SK-N-SH (cell line): ENCODE results near the gene TTC7B. TPM values are rescaled to one million over a fixed set of nuclear protein-coding genes. Genes with fewer than 3 reads are reported as not detected.

Source experiments
- CTCF ChIA-PET: fragments of 300-600, 350-600 bp; formaldehyde crosslinking; extraction: SDS; loops from one replicate; lab custom pipeline; 2021; lab: Yijun Ruan, JAX
- POLR2A ChIA-PET: fragments of 350-600 bp; sonication (Branson Sonifier 250); formaldehyde crosslinking; extraction: SDS; loops from one replicate; lab custom pipeline; 2020; ENCODE audit warnings: antibody characterized with exemption, inconsistent platforms; lab: Yijun Ruan, JAX
- DNase-seq: peaks from one replicate; pipeline ENCODE4 v3.0.0; 2012
- H2AFZ ChIP-seq: fragments of 200-600 bp; sonication (generic); 2 replicates; pipeline ENCODE4 v1.8.1; 2016; ENCODE audit warnings: antibody characterized with exemption, mild to moderate bottlenecking, low read depth
- H3F3A ChIP-seq: fragments of 200-600 bp; sonication (generic); replicated peaks from 2 replicates; pipeline ENCODE3; 2016; ENCODE audit warnings: antibody characterized with exemption, mild to moderate bottlenecking; ENCODE audit not compliant: insufficient read depth
- H3K27ac ChIP-seq, 2 experiments: fragments of 200-500 bp in 1 of 2; fragments of 200-600 bp in 1 of 2; sonication (Bioruptor generic) in 1 of 2; sonication (generic), shearing (Covaris generic) in 1 of 2; 2 replicates each; pipeline versions ENCODE4 v1.5.1 to v1.6.1; 2014 to 2016; ENCODE audit warnings: low read depth in 2 of 2, inconsistent platforms in 1 of 2, low read length in 1 of 2, mild to moderate bottlenecking in 1 of 2, mixed read lengths in 1 of 2
- H3K27me3 ChIP-seq: fragments of 200-600 bp; sonication (generic), shearing (Covaris generic); 2 replicates; pipeline ENCODE4 v1.6.1; 2016; ENCODE audit warnings: mixed run types; ENCODE audit not compliant: insufficient read depth
- H3K36me3 ChIP-seq, 2 experiments: fragments of 200-500 bp in 1 of 2; fragments of 200-600 bp in 1 of 2; sonication (Bioruptor generic) in 1 of 2; sonication (generic) in 1 of 2; replicated peaks in 1 of 2; 2 replicates each; pipeline versions ENCODE3 to v1.5.1; 2014 to 2016; ENCODE audit warnings: low read length in 1 of 2, mild to moderate bottlenecking in 1 of 2; ENCODE audit not compliant: insufficient read depth in 2 of 2, control insufficient read depth in 1 of 2
- H3K4me1 ChIP-seq, 2 experiments: fragments of 200-500 bp in 1 of 2; fragments of 200-600 bp in 1 of 2; sonication (Bioruptor generic) in 1 of 2; sonication (generic), shearing (Covaris generic) in 1 of 2; 2 replicates each; pipeline versions ENCODE4 v1.5.1 to v1.6.1; 2014 to 2016; ENCODE audit warnings: low read depth in 1 of 2, low read length in 1 of 2, mixed run types in 1 of 2; ENCODE audit not compliant: insufficient read depth in 2 of 2, control insufficient read depth in 1 of 2
- H3K4me2 ChIP-seq: fragments of 200-600 bp; sonication (generic), shearing (Covaris generic); 2 replicates; pipeline ENCODE4 v1.6.1; 2017; ENCODE audit warnings: mixed run types
- H3K4me3 ChIP-seq, 2 experiments: fragments of 200-500 bp in 1 of 2; fragments of 200-600 bp in 1 of 2; sonication (Bioruptor generic) in 1 of 2; sonication (generic), shearing (Covaris generic) in 1 of 2; 2 replicates each; pipeline versions ENCODE4 v1.5.1 to v1.8.1; 2014 to 2016; ENCODE audit warnings: low read depth in 2 of 2, inconsistent platforms in 1 of 2, low read length in 1 of 2, mild to moderate bottlenecking in 1 of 2, mixed read lengths in 1 of 2, moderate library complexity in 1 of 2
- H3K79me2 ChIP-seq: fragments of 200-600 bp; sonication (generic); 2 replicates; pipeline ENCODE4 v1.8.1; 2017; ENCODE audit warnings: mild to moderate bottlenecking; ENCODE audit not compliant: insufficient read depth
- H3K9ac ChIP-seq: fragments of 200-600 bp; sonication (generic); 2 replicates; pipeline ENCODE4 v1.6.1; 2017; ENCODE audit warnings: mixed run types
- H3K9me2 ChIP-seq: fragments of 200-600 bp; sonication (generic); 2 replicates; pipeline ENCODE4 v1.6.1; 2017; ENCODE audit warnings: mixed run types
- H3K9me3 ChIP-seq: fragments of 200-600 bp; sonication (generic); 2 replicates; pipeline ENCODE4 v1.6.1; 2017; ENCODE audit warnings: mixed run types, mild to moderate bottlenecking, moderate library complexity
- H4K20me1 ChIP-seq: fragments of 200-600 bp; sonication (generic); 2 replicates; pipeline ENCODE4 v1.6.1; 2017; ENCODE audit warnings: mild to moderate bottlenecking, mixed run types; ENCODE audit not compliant: insufficient read depth
- CTCF ChIP-seq: fragments of 200-600 bp; sonication (generic); IDR thresholded peaks from 2 replicates; pipeline ENCODE4 v1.6.1; 2017; ENCODE audit warnings: antibody characterized with exemption, mild to moderate bottlenecking, moderate library complexity
- ELF1 ChIP-seq: IDR thresholded peaks from 2 replicates; pipeline ENCODE4 v1.4.0; 2012
- EP300 ChIP-seq, 2 experiments: IDR thresholded peaks; 2 replicates each; pipeline versions ENCODE4 v1.4.0 to v1.6.1; 2012; ENCODE audit warnings: borderline replicate concordance in 1 of 2, low read depth in 1 of 2, low read length in 1 of 2
- EZH2phosphoT487 ChIP-seq: fragments of 200-600 bp; sonication (generic); IDR thresholded peaks from 2 replicates; pipeline ENCODE4 v1.6.1; 2017; ENCODE audit warnings: low read depth, mixed run types, mild to moderate bottlenecking, antibody characterized with exemption, moderate library complexity, borderline replicate concordance
- FOXJ3 ChIP-seq: sonication (generic); formaldehyde crosslinking; IDR thresholded peaks from 2 replicates; pipeline ENCODE4 v1.5.1; 2020; ENCODE audit warnings: mild to moderate bottlenecking, missing genetic modification reagents
- FOXM1 ChIP-seq: IDR thresholded peaks from 2 replicates; pipeline ENCODE4 v1.4.0; 2012; ENCODE audit warnings: low read depth, mild to moderate bottlenecking
- GABPA ChIP-seq: IDR thresholded peaks from 2 replicates; pipeline ENCODE4 v1.4.0; 2012; ENCODE audit warnings: low read depth, mild to moderate bottlenecking
- GATA2 ChIP-seq: sonication (generic); formaldehyde crosslinking; IDR thresholded peaks from 2 replicates; pipeline ENCODE4 v1.5.0; 2020; ENCODE audit warnings: mild to moderate bottlenecking, missing genetic modification reagents
- JUND ChIP-seq: IDR thresholded peaks from 2 replicates; pipeline ENCODE4 v1.4.0; 2012
- MXI1 ChIP-seq: IDR thresholded peaks from 2 replicates; pipeline ENCODE4 v1.6.1; 2012; ENCODE audit warnings: mild to moderate bottlenecking, low read depth, low read length, improper control_type of control experiment
- NRF1 ChIP-seq: IDR thresholded peaks from 2 replicates; pipeline ENCODE4 v1.6.1; 2012; ENCODE audit warnings: low read depth, mild to moderate bottlenecking, low read length
- PBX3 ChIP-seq: IDR thresholded peaks from 2 replicates; pipeline ENCODE4; 2012
- RCOR1 ChIP-seq: fragments of 150-350 bp; IDR thresholded peaks from 2 replicates; pipeline ENCODE4 v1.6.1; 2017; ENCODE audit warnings: antibody characterized with exemption, low read length
- RXRA ChIP-seq: IDR thresholded peaks from 2 replicates; pipeline ENCODE4 v1.4.0; 2012; ENCODE audit warnings: low read depth, mild to moderate bottlenecking, borderline replicate concordance
- SIN3A ChIP-seq: IDR thresholded peaks from 2 replicates; pipeline ENCODE4 v1.6.1; 2012; ENCODE audit warnings: low read depth, mild to moderate bottlenecking, low read length, moderate library complexity, borderline replicate concordance
- SMC3 ChIP-seq: IDR thresholded peaks from 2 replicates; pipeline ENCODE4 v1.6.1; 2012; ENCODE audit warnings: low read depth, low read length, improper control_type of control experiment
- USF1 ChIP-seq: IDR thresholded peaks from 2 replicates; pipeline ENCODE4 v1.4.0; 2012; ENCODE audit warnings: low read depth, borderline replicate concordance
- USF2 ChIP-seq: fragments of 150-350 bp; IDR thresholded peaks from 2 replicates; pipeline ENCODE4 v1.6.1; 2017; ENCODE audit warnings: antibody characterized with exemption, low read length, low read depth, borderline replicate concordance
- YY1 ChIP-seq: IDR thresholded peaks from 2 replicates; pipeline ENCODE4 v1.4.0; 2012; ENCODE audit warnings: low read depth, mild to moderate bottlenecking
- ZBTB33 ChIP-seq: IDR thresholded peaks from 2 replicates; pipeline ENCODE4 v1.4.0; 2012; ENCODE audit warnings: low read depth, borderline replicate concordance
- WGBS: methylation state at CpG from one replicate; pipeline ENCODE4 v1.1.6; 2017; ENCODE audit warnings: low lambda C conversion rate; 5-methylcytosine and 5-hydroxymethylcytosine counted together
- polyA plus RNA-seq, 3 experiments: library from polyadenylated mRNA; depleted of rRNA; stranded (reverse); fragments of >200 nt; gene quantifications; 2 replicates each; pipeline ENCODE4 v1.2.3, GENCODE V29; 2012

The TTC7B gene
- polyA plus RNA-seq, 1 of the 3 experiments (the other 2 are of a cell fraction): 43.1 TPM

- CTCF ChIA-PET: no interaction called here
- 78% methylated on average over 2 of the region's 2 CpGs for WGBS
- H3K4me2 ChIP-seq: no peak overlapping the region
Observed at GRCh38 chr14:90659156-90659555, 157.1 kb downstream of the TTC7B start.

More at GRCh38 chr14:90659156-90659555, 157.1 kb downstream of the TTC7B start:
- H4K20me1 ChIP-seq: no peaks in the 10 kb centered on the region
- H3K9ac ChIP-seq: no peak overlapping the region
- H3K9me3 ChIP-seq: no peaks in the 10 kb centered on the region
- no peak for DNase-seq
- TF ChIP-seq FOXM1: no peak
- TF ChIP-seq SMC3: no peak
- TF ChIP-seq ZBTB33: no peak
- no peak for TF ChIP-seq NRF1
- no peak for TF ChIP-seq JUND
- TF ChIP-seq ELF1: no peak
- no peak for TF ChIP-seq EZH2phosphoT487
- TF ChIP-seq USF2: no peak
- no peak for TF ChIP-seq GATA2 (CRISPR knock-in tag)
- no peak for TF ChIP-seq FOXJ3
- no peak for TF ChIP-seq SIN3A
- TF ChIP-seq CTCF: no peak
- no peak for TF ChIP-seq MXI1
- no peak for TF ChIP-seq RXRA
- TF ChIP-seq PBX3: no peak
- TF ChIP-seq GABPA: no peak
- no peak for TF ChIP-seq YY1
- TF ChIP-seq RCOR1: no peak
- TF ChIP-seq USF1: no peak
- no peak for TF ChIP-seq EP300 (IDR thresholded peaks at IDR 0.05; ENCODE audit: borderline replicate concordance in 1 of 2, low read depth in 1 of 2, low read length in 1 of 2)
- peaks cover 7% of the 10 kb centered on the region for H3F3A ChIP-seq
- no peak overlapping the region for H3K27ac ChIP-seq
- POLR2A ChIA-PET: no interaction called here
- no peaks in the 10 kb centered on the region for H3K9me2 ChIP-seq
- H3K79me2 ChIP-seq: no peaks in the 10 kb centered on the region
- H3K4me3 ChIP-seq: no peak overlapping the region
- no peaks in the 10 kb centered on the region for H3K27me3 ChIP-seq
- no peaks in the 10 kb centered on the region for H3K36me3 ChIP-seq
- H3K4me1 ChIP-seq: peaks cover 6 to 21% of the 10 kb centered on the region in 2 experiments
- no peak overlapping the region for H2AFZ ChIP-seq
